GM10266 (cell line): Measurements from ENCODE around the gene CAPZB.

Source experiments
- DNase-seq: peaks from one replicate; pipeline ENCODE4 v3.0.0; 2012; ENCODE audit errors: extremely low spot score
- TF ChIP-seq, protein P1 (sequence below): IDR thresholded peaks from 2 replicates; pipeline ENCODE4 v1.5.1; 2012; ENCODE audit warnings: mild to moderate bottlenecking, low read depth; ENCODE audit not compliant: control insufficient read depth, insufficient read depth; ENCODE audit errors: missing control alignments

The CAPZB gene

DNA sequence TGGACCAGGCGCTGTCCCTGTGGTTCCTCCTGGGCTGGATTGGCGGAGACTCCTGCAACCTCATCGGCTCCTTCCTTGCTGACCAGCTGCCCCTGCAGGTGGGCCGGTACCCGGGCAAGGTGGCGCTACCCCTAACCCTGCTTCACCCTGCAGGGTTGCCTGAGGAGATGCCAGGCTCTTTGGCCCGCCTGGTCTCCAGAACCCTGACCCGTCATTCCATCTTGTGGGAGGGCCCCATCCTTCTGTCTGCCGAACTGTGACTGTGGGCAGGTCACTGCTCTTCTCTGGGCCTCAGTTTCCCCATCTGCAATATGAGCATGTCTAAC is 160.7 kb downstream of the CAPZB start:
- no peak for DNase-seq
- TF ChIP-seq, protein P1, sequence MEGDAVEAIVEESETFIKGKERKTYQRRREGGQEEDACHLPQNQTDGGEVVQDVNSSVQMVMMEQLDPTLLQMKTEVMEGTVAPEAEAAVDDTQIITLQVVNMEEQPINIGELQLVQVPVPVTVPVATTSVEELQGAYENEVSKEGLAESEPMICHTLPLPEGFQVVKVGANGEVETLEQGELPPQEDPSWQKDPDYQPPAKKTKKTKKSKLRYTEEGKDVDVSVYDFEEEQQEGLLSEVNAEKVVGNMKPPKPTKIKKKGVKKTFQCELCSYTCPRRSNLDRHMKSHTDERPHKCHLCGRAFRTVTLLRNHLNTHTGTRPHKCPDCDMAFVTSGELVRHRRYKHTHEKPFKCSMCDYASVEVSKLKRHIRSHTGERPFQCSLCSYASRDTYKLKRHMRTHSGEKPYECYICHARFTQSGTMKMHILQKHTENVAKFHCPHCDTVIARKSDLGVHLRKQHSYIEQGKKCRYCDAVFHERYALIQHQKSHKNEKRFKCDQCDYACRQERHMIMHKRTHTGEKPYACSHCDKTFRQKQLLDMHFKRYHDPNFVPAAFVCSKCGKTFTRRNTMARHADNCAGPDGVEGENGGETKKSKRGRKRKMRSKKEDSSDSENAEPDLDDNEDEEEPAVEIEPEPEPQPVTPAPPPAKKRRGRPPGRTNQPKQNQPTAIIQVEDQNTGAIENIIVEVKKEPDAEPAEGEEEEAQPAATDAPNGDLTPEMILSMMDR, result no peak

DNA sequence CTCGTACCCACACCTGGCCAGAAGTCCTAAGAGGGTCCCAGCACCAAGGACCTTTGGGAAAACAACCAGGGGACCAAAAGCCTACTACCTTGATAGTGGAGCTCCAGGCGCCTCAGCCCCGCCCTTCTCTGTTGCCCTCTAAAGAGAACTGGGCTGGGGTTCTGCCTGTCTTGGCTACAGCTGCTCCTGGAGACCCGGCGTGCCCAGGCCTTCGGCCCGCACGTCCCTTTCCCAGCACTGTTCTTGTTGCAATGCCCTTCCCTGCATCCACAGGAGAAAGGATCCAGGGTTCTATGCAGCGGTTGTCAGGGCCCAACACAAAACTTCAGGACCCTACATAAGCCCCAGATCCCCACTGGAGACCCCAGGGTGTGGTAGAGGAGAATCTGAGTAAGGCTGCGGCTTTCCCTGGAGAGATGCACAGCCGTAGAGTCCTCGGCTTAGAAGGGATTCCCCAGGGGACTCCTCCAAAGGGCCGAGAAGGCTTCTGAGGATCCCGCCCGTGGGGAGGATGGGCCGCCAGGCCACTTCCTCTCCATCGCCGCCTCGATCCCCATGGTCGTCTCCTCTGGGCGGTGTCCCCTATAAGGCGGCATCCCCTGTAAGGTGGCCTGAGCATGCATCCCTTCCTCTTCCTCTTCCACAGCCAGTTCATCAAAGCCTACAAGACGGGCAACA is 161.2 kb downstream of the CAPZB start:
- no peak for DNase-seq

DNA sequence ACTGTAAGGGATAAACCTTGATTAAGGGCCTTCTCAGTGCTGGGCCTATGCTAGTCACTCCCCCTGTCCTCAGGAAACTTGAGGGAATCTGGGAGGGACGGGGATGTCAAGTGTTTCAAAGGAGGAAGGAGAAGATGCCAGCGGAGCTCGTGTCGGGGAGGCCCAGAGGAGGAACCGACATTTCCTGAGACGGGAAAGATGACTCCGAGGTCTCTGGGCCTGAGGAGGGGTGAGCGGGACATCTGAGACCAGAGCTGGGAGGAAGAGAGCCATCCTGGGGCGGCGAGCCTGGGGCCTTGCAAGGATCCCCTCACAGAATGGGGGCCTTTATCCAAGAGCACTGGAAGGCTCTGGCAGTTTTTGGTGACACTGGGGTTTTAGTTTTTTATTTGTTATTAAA is 162.9 kb downstream of the CAPZB start:
- no peak for DNase-seq
- TF ChIP-seq, protein P1, result no peak

More for the DNA sequence above, 161.2 kb downstream of the CAPZB start:
- TF ChIP-seq, protein P1, result no peak

DNA sequence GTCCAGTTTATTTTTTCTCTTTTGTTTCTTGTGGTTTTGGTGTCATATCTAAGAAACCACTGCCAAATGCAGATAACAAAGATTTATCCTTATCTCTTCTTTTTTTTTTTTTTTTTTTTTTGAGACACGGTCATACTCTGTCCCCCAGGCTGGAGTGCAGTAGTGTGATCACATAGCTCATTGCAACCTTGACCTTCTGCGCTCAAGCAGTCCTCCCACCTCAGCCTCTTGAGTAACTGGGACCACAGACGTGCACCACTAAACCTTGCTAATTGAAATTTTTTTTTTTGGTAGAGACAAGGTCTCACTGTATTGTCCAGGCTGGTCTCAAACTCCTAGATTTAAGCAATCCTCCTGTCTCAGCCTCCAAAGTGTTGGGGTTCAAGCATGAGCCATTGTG is 164.3 kb downstream of the CAPZB start:
- TF ChIP-seq, protein P1, result no peak
- DNase-seq, result no peak

DNA sequence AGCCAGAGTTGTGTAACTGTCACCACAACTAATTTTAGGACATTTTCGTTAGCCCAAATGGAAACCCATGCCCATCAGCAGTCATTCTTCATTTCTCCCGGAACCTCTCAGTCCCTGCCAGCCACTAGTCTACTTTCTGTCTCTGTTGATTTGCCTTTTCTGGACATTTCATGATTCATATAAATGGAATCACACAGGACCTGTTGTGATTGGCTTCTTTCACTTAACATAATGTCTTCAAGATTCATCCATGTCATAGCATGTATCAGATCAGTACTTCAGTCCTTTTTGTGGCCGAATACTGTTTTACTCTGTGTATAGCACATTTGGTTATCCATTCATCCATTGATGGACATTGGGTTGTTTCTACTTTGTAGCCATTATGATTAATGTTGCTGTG is 166.1 kb downstream of the CAPZB start:
- DNase-seq, result no peak
- TF ChIP-seq, protein P1, result no peak

DNA sequence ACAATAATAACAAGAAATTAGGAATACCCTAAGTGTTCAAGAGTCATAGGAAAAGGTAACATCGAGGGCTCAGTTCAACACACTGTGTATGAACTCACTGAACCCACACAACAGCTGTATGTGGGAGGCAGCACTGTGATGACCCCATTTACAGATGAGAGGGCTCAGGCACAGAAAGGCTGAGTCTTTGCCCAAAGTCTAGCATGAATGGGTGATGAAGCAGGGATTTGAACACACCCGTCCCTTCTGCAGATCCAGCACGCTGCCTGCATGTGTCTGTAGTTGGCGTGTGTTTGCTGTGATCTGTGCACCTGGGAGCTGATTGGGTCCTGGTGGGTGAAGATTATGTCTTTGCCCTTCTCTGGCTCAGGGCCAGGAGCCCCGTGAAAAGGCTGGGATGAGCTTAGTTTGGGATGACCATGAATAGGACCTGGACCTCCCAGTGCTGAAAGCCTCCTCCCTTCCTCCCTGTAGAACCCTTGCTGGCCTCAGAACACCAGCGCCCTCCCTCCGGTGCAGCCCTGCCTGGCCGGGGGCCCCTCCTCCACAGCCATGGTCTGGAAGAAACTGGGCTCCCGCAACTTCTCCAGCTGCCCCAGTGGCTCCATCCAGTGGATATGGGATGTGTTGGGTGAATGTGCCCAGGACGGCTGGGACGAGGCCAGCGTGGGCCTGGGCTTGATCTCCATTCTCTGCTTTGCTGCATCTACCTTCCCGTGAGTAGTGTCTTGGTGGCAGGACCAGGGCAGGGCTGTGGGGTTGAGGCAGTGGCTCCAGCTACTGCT is 168.0 kb downstream of the CAPZB start:
- no peak for DNase-seq
- TF ChIP-seq, protein P1, result no peak
